Epithelial cell of esophagus (primary cell): ENCODE results near the gene TSPAN31.

Source experiments
- DNase-seq: peaks from one replicate; pipeline ENCODE4 v3.0.0; 2010; ENCODE audit warnings: low read depth
- H3K4me3 ChIP-seq: 2 replicates; pipeline ENCODE4 v1.5.1; 2011; ENCODE audit warnings: mild to moderate bottlenecking, low read length, control low read depth
- TF ChIP-seq, protein P1 (sequence below): IDR thresholded peaks from 2 replicates; pipeline ENCODE4 v1.5.1; 2011; ENCODE audit warnings: low read depth, mild to moderate bottlenecking, low read length, control low read depth, inconsistent platforms; ENCODE audit not compliant: insufficient read depth; ENCODE audit errors: missing control alignments

Gene TSPAN31

DNA sequence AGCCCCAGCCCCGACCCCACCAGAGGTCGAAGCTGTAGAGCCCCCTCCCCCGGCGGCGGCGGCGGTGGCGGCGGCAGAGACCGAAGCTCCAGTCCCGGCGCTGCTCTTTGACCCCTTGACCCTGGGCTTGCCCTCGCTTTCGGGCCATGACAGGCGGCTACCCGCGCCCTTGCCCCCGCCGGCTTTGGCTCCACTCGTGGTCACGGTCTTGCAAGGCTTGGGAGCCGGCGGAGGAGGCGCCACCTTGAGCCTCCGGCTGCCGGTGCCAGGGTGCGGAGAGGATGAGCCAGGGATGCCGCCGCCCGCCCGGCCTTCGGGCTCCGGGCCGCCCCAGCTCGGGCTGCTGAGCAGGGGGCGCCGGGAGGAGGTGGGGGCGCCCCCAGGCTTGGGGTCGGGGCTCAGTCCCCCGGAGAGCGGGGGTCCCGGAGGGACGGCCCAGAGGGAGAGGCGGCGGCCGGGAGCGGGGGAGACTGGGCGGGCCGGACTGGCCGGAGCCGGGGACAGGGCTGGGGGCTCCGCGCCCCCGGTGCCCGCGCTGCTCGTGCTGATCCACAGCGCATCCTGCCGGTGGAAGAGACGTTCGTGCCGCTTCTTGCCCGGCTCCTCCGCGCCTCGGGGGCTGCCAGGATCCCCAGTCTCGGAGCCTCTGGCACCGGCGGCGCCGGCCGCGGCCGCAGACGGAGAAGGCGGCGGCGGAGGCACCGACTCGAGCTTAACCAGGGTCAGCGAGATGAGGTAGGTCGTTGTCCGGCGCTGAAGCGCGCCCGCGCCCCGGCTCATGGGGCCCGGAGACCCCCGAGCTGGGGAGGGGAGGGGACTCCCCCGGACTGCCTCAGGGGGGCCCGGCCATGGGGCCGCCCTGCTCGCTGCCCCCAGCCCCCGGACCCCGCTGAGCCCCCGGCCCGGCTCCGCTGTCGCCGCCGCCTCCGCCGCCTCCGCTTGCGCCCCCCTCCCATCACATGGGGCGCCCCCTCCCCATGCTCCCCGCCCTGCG, 7.1 kb upstream of the TSPAN31 start:
- no peak overlapping the region for H3K4me3 ChIP-seq
- TF ChIP-seq, protein P1, sequence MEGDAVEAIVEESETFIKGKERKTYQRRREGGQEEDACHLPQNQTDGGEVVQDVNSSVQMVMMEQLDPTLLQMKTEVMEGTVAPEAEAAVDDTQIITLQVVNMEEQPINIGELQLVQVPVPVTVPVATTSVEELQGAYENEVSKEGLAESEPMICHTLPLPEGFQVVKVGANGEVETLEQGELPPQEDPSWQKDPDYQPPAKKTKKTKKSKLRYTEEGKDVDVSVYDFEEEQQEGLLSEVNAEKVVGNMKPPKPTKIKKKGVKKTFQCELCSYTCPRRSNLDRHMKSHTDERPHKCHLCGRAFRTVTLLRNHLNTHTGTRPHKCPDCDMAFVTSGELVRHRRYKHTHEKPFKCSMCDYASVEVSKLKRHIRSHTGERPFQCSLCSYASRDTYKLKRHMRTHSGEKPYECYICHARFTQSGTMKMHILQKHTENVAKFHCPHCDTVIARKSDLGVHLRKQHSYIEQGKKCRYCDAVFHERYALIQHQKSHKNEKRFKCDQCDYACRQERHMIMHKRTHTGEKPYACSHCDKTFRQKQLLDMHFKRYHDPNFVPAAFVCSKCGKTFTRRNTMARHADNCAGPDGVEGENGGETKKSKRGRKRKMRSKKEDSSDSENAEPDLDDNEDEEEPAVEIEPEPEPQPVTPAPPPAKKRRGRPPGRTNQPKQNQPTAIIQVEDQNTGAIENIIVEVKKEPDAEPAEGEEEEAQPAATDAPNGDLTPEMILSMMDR, result peak; percentile 16
- DNase-seq, result no peak

DNA sequence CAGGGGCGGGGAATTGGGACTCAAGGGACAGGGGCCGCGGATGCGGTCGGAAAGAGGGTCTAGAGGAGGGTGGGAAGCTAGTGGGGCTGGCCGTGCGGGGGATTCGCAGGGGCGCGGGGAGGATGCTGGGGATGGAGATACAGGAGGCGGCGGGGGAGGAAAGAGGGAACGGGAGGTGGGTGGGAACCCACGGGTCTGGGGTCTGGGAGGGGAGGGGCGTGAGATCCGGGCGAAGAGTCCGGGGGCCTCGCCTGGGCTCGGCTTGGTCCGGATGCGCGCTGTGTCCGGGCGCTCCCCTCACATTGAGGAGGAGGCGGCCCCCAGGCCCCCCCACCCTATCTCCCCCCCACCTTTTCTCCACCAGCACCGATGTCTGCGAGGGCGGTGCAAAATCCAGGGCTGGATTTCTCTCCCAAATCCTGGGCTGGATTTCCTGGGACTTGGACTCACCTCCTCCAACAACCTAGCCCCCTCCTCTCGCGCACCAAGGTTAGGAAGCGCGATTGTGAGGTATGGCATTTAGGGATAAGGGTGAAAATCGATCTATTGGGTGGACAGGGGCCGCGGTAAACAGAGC, 6.1 kb upstream of the TSPAN31 start, which contains the start of gene AGAP2:
Gene AGAP2, minus strand, starts transcription at position 82 of the 577 bp plus-strand sequence. CDS start 496 bp downstream, outside the sequence.
- TF ChIP-seq, protein P1, result no peak
- DNase-seq, result no peak
- no peak within 1 kb of the TSS for H3K4me3 ChIP-seq

DNA sequence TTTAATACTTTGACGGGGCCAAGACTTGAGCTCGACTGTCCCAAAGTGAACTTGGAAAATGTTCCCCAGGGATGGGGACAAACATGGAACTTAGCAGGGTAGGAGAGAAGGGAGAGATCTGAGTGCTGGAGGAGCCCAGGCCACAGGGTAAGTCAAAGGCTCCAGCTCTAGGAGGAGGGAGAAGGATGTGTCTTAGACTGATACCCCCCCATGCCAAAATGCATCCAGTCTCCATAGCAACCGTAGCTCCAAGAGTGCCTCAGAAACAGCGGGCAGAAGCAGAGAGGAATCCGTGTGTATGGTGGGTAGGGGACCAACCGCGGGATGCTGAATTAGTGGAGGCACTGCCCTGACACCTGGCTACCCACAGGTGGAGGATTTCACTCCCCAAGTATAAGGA, 5.5 kb upstream of the TSPAN31 start:
- no peak overlapping the region for H3K4me3 ChIP-seq
- TF ChIP-seq, protein P1, result no peak
- DNase-seq, result no peak

DNA sequence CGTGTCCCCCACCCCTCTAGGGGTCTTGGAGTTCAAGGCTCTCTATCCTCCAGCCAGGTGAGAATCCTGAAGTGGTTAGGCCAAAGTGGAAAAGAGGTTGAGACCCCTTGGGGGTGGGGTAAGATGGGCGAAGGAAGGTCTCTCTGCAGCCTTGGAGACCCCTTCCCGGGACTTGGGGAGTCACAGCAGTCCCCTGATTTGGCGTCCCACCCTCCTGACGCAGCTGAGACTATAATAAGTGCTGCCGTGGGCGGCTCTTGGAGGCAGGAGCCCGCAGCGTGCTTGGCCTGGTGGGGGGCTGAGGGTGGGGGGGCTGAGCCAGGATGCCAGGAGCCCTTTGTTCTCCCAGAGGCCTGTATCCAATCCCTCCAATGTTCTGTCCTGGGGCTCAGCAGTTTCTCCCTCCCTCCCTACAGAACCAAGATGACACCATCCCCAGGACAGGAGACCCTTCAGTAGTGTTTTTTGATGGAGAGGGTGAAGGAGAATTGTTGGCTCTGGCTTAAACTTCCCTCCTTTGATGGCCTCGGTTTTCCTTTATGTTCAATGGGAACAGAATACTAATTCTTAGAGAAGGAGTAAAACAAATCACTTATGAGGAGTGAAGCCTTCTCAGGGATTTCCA, 4.8 kb upstream of the TSPAN31 start:
- TF ChIP-seq, protein P1, result no peak
- H3K4me3 ChIP-seq, result no peak overlapping the region
- no peak for DNase-seq

DNA sequence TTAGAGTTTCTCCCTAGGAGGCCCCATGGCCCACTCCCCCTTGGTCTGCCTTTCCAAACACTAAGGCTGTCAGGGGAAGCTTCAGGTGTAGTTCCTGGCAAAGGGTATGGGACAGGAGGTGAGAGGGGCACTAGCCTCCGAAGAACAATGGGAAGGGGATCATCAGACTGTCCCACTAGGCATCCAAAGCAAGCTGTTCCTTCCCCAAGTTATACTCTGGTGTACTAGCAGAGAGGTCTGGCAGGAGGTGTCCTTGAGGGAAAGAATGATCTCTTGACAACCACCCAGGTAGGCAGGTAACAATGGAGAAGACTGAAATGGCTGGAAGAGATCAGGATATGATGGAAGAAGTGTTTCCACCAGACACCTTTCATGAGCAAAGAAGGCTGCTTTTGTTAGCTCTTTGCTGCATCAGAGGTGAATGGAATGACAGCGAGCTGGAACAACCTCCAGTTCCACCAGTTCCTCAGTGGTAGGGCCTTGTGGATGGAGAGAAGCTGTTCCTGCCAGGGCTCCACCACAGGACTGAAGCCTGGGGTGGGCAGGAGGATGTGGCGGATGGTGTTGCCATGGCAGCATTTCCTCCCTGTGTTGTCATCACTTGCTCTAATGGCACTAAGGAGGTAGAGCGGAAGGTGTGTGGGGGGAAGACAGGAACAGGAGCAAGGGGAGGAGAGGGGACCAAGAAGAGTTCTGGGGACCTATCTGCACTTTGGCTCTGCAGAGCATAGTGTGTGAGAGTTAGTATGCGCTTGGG, 4.0 kb upstream of the TSPAN31 start:
- H3K4me3 ChIP-seq, result no peak overlapping the region
- TF ChIP-seq, protein P1, result no peak
- DNase-seq, result no peak

DNA sequence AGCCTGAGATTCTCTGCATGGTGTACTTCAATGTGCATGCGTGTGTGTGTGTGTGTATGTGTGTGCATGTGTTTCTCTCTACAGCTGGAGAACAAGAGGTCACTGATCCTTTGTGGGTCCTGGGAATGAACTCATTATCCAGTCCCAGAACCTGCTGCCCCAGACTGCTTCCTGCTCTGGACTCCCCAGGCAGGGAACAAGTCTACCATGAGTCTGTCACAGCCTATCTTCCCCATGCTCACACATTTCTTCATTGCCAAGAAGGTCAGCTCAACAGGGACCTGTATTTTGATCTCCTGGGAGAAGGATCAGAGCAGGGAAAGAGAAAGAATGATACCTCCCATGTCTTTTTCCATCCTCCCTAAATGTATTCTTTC, 3.4 kb upstream of the TSPAN31 start:
- DNase-seq, result no peak
- no peak overlapping the region for H3K4me3 ChIP-seq
- TF ChIP-seq, protein P1, result no peak
